Keratinocyte (primary cell): Measurements from ENCODE around the gene A1BG.

Experiments used
- EZH2 ChIP-seq: IDR thresholded peaks from one replicate; pipeline ENCODE4 v1.6.1; 2012; ENCODE audit warnings: inconsistent platforms, mild to moderate bottlenecking, low read length, moderate library complexity
- TF ChIP-seq, protein P1 (sequence below), 3 experiments: IDR thresholded peaks in 1 of 3; conservative IDR thresholded peaks in 1 of 3; optimal IDR thresholded peaks in 1 of 3; 2 replicates in 2 of 3; 3 replicates in 1 of 3; pipeline versions ENCODE3 to v1.5.1; 2011; ENCODE audit warnings: low read length in 3 of 3, mild to moderate bottlenecking in 3 of 3, moderate library complexity in 2 of 3, control low read depth in 1 of 3, inconsistent platforms in 1 of 3; ENCODE audit not compliant: insufficient read depth in 2 of 3; ENCODE audit errors: extremely low read depth in 1 of 3

DNA sequence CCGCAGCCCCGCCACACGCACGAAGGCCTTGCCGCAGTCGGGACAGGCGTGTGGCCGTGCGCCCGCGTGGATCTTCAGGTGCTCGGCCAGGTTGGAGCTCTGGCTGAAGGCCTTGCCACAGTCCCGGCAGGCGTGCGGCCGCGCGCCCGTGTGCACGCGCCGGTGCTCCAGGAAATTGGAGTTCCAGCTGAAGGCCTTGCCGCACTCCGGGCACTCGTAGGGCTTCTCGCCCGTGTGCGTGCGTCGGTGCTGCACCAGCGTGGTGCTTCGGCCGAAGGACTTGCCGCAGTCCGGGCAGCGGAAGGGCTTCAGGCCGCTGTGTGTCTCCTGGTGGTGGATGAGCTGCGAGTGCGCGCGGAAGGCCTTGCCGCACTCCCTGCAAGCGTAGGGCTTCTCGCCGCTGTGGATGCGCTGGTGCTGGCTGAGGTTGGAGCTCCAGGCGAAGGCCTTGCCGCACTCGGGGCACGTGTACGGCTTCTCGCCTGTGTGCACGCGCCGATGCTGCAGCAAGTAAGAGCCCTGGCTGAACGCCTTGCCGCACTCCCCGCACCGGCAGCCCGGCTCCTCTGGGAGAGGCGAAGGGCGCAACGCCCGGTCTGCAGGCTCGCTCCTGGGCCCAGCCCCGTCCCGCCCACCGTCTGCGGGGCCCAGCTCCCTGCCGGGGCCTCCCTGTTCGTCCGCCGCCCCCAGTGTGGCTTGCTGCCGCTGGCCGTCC is 3.6 kb upstream of the A1BG start:
- TF ChIP-seq, protein P1, sequence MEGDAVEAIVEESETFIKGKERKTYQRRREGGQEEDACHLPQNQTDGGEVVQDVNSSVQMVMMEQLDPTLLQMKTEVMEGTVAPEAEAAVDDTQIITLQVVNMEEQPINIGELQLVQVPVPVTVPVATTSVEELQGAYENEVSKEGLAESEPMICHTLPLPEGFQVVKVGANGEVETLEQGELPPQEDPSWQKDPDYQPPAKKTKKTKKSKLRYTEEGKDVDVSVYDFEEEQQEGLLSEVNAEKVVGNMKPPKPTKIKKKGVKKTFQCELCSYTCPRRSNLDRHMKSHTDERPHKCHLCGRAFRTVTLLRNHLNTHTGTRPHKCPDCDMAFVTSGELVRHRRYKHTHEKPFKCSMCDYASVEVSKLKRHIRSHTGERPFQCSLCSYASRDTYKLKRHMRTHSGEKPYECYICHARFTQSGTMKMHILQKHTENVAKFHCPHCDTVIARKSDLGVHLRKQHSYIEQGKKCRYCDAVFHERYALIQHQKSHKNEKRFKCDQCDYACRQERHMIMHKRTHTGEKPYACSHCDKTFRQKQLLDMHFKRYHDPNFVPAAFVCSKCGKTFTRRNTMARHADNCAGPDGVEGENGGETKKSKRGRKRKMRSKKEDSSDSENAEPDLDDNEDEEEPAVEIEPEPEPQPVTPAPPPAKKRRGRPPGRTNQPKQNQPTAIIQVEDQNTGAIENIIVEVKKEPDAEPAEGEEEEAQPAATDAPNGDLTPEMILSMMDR (optimal IDR thresholded peaks at IDR 0.05 in 1 of 3, IDR thresholded peaks at IDR 0.05 in 1 of 3, conservative IDR thresholded peaks at IDR 0.05 in 1 of 3; ENCODE audit: extremely low read depth in 1 of 3, insufficient read depth in 2 of 3, low read length in 3 of 3): no peak
- no peak for TF ChIP-seq EZH2
